Endothelial cell of umbilical vein (primary cell): Measurements from ENCODE around the gene LRP2.

Source experiments
- POLR2A ChIP-seq: IDR thresholded peaks from 2 replicates; pipeline ENCODE4 v1.6.1; 2012; ENCODE audit warnings: low read depth, mild to moderate bottlenecking, control low read depth, low read length
- TF ChIP-seq, protein P1 (sequence below), 2 donors: IDR thresholded peaks; 1 replicate in 1 of 2; 2 replicates in 1 of 2; pipeline ENCODE4 v1.5.1; 2011; ENCODE audit warnings: low read length in 2 of 2, mild to moderate bottlenecking in 2 of 2, moderate library complexity in 2 of 2, control low read depth in 1 of 2, inconsistent platforms in 1 of 2, low read depth in 1 of 2; ENCODE audit not compliant: insufficient read depth in 1 of 2; ENCODE audit errors: extremely low read depth in 1 of 2

DNA sequence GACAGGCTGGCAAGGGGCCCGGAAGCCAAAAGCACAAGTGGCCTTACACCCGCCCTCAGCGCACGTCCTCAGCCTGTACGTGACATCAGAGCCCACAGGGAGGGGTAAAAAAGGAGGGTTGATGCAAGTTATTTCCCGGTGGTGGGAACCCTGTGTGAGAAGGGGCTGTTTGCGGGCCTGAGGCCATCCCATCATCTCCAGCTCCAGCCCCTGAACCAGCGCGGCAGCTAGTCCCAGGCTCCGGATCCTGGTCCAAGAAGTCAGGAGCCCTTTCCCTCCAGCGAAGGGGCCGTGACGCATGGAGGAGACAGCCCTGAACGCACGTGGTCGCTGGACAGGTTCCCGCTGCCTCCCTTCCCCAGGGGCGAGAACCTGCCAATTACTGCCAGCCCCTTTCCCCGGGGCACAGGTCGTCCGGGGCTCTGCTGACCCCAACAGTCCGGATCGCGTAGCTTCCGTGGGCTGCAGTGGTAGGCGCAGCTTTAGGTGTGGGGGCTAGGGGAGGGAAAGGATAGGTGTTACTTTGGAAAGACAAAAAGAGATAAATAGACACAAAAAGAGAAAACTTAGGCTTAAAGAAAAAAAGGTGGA lies 1.3 kb upstream of the LRP2 start:
- TF ChIP-seq, protein P1, sequence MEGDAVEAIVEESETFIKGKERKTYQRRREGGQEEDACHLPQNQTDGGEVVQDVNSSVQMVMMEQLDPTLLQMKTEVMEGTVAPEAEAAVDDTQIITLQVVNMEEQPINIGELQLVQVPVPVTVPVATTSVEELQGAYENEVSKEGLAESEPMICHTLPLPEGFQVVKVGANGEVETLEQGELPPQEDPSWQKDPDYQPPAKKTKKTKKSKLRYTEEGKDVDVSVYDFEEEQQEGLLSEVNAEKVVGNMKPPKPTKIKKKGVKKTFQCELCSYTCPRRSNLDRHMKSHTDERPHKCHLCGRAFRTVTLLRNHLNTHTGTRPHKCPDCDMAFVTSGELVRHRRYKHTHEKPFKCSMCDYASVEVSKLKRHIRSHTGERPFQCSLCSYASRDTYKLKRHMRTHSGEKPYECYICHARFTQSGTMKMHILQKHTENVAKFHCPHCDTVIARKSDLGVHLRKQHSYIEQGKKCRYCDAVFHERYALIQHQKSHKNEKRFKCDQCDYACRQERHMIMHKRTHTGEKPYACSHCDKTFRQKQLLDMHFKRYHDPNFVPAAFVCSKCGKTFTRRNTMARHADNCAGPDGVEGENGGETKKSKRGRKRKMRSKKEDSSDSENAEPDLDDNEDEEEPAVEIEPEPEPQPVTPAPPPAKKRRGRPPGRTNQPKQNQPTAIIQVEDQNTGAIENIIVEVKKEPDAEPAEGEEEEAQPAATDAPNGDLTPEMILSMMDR (IDR thresholded peaks at IDR 0.05; ENCODE audit: extremely low read depth in 1 of 2, insufficient read depth in 1 of 2, low read depth in 1 of 2, low read length in 2 of 2), result no peak
- TF ChIP-seq POLR2A, result no peak
